Testis (tissue), 3 donors: Measurements from ENCODE around the gene FGF9. TPM values are rescaled to one million over a fixed set of nuclear protein-coding genes. Genes with fewer than 3 reads are reported as not detected.

ENCODE experiments used
- DNase-seq: peaks from one replicate; pipeline ENCODE4 v3.0.0-alpha.2; 2019
- H3K27ac ChIP-seq, 2 donors: fragments of 200-600 bp; sonication (generic); one replicate each; pipeline ENCODE4 v1.5.1; 2019
- H3K27me3 ChIP-seq: fragments of 200-600 bp; sonication (generic); one replicate; pipeline ENCODE4 v1.5.1; 2019
- H3K36me3 ChIP-seq: fragments of 200-600 bp; sonication (generic); one replicate; pipeline ENCODE4 v1.5.1; 2017; ENCODE audit warnings: low read depth; ENCODE audit errors: missing control alignments
- H3K4me1 ChIP-seq: fragments of 200-600 bp; sonication (generic); one replicate; pipeline ENCODE4 v1.5.1; 2019
- H3K4me3 ChIP-seq, 2 donors: fragments of 200-600 bp; sonication (generic); one replicate each; pipeline ENCODE4 v1.5.1; 2017 to 2019
- H3K9me3 ChIP-seq: fragments of 200-600 bp; sonication (generic); one replicate; pipeline ENCODE4 v1.5.1; 2017
- CTCF ChIP-seq, 3 experiments: fragments of 450-650 bp in 2 of 3; fragments of 200-600 bp in 1 of 3; sonication (generic) in 1 of 3; IDR thresholded peaks; one replicate each; pipeline ENCODE4 v1.5.1; 2016 to 2019; ENCODE audit warnings: antibody characterized with exemption in 3 of 3, mild to moderate bottlenecking in 2 of 3, moderate library complexity in 1 of 3
- POLR2A ChIP-seq: fragments of 450-650 bp; IDR thresholded peaks from one replicate; pipeline ENCODE4 v1.6.1; 2017; ENCODE audit warnings: antibody characterized with exemption, mild to moderate bottlenecking, moderate library complexity
- WGBS, 2 donors: methylation state at CpG; one replicate each; pipeline ENCODE4 v1.1.5; 2018; 5-methylcytosine and 5-hydroxymethylcytosine counted together
- intact Hi-C: fragments of 100-400 bp; cut with DNase I; formaldehyde crosslinking; loops from one replicate; pipeline ENCODE4 v1.15.1; 2023; ENCODE audit warnings: low total_unique reads
- polyA plus RNA-seq: library from polyadenylated mRNA; stranded (reverse); fragments of 350-450 nt; fragmentation: Illumina TruSeq; extraction: RNeasy Lipid Tissue Mini Kit (QIAGEN cat#74804); gene quantifications from one replicate; pipeline ENCODE4 v1.2.3, GENCODE V29; 2014; ENCODE audit warnings: low read depth, low replicate concordance; ENCODE audit not compliant: insufficient read depth
- total RNA-seq, 2 donors: library from RNA; depleted of rRNA; stranded (reverse); fragments of >200 nt; gene quantifications; one replicate each; pipeline ENCODE4 v1.2.3, GENCODE V29; 2016

Gene FGF9
- total and polyA plus RNA-seq, 3 donors from 2014 or later = 0.79 to 4.3 (median 1.5) TPM

- TF ChIP-seq POLR2A = no peak
- TF ChIP-seq CTCF (IDR thresholded peaks at IDR 0.05) = no peak
- DNase-seq = no peak
- Histone ChIP-seq H3K27me3 (no peaks in the 10 kb centered on the region), H3K36me3 (no peaks in the 10 kb centered on the region), H3K27ac (no peak overlapping the region), H3K9me3 (no peaks in the 10 kb centered on the region), H3K4me3 (no peak overlapping the region), H3K4me1 (no peaks in the 10 kb centered on the region)
- intact Hi-C loops = no loop called here
- 47 to 51% methylated on average over 3 of the region's 3 CpGs for WGBS, 2 donors
Observed at GRCh38 chr13:21744149-21744548, 73.3 kb downstream of the FGF9 start.

DNA sequence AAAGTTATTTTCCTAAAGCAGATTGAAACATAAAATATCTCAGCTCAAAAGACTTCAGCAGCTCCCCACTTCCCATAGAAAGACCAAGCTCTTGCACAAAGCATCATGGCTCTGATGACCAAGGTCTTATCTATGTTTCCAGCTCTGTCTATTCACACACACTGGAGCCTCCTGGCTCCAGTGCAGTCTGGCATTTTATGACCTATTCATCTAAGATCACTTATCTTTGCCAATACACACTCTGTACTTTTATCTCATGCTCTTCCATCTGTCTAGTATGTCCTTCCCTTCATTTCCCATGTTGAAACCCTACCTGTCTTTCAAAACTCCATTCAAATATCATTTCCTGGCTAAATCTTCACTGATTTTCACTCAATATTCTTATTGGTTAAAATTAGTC, 74.4 kb downstream of the FGF9 start:
- Histone ChIP-seq H3K27me3 (no peaks in the 10 kb centered on the region), H3K4me3 (no peak overlapping the region), H3K4me1 (no peaks in the 10 kb centered on the region), H3K27ac (no peak overlapping the region), H3K36me3 (no peaks in the 10 kb centered on the region), H3K9me3 (no peaks in the 10 kb centered on the region)
- DNase-seq = no peak
- intact Hi-C loops = no loop called here
- no peak for TF ChIP-seq CTCF (IDR thresholded peaks at IDR 0.05)
- no peak for TF ChIP-seq POLR2A

GRCh38 chr13:21747456-21747855, 76.6 kb downstream of the FGF9 start:
- intact Hi-C loops = no loop called here
- 54 to 56% methylated on average over 4 of the region's 4 CpGs for WGBS, 2 donors
- Histone ChIP-seq H3K4me3 (no peak overlapping the region), H3K9me3 (no peaks in the 10 kb centered on the region), H3K4me1 (no peaks in the 10 kb centered on the region), H3K27ac (no peak overlapping the region), H3K27me3 (no peaks in the 10 kb centered on the region), H3K36me3 (no peaks in the 10 kb centered on the region)
- no peak for DNase-seq
- no peak for TF ChIP-seq POLR2A
- TF ChIP-seq CTCF (IDR thresholded peaks at IDR 0.05) = no peak

DNA sequence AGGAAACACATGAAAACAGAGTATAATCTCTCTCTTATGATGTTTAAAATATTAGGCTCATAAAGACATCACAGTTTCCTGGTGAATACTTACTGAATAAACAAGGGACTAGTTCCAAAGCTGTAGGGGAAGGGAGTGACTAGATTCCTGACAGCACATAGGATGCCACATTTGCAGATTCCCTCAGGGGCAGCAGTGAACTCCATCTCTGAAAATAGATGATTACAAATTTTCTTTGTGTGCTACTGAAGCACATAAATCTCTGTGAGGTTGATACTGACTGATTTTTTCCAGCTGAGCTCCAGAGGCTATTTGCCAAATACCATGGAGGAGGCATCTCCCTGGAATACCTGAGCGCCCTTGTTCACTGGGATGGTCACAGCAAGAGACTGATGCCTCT, 77.3 kb downstream of the FGF9 start:
- H3K4me3 ChIP-seq = no peak overlapping the region

More for the DNA sequence above, 77.3 kb downstream of the FGF9 start:
- intact Hi-C loops = no loop called here
- 79 to 92% methylated on average over 1 of the region's 1 CpG for WGBS, 2 donors
- TF ChIP-seq CTCF (IDR thresholded peaks at IDR 0.05) (no peak), POLR2A (no peak)
- Histone ChIP-seq H3K9me3 (no peaks in the 10 kb centered on the region), H3K36me3 (no peaks in the 10 kb centered on the region), H3K4me1 (no peaks in the 10 kb centered on the region), H3K27ac (no peak overlapping the region), H3K27me3 (no peaks in the 10 kb centered on the region)
- no peak for DNase-seq
